GM12878 (cell line): ENCODE results near the gene LETM1. TPM values are rescaled to one million over a fixed set of nuclear protein-coding genes. Genes with fewer than 3 reads are reported as not detected.
A peak's percentile ranks its signal among the peaks of the same experiment; 100 is the strongest.

ENCODE experiments used
- ATAC-seq: fragments of 200-7000 bp; cut with Tn5 transposase; 3 replicates; pipeline ENCODE4 v1.9.1; 2020; ENCODE audit warnings: mild to moderate bottlenecking, moderate library complexity
- BruUV-seq: library from RNA; stranded (reverse); fragments of 400-500 nt; replicated peaks from 2 replicates; lab custom pipeline; 2021; lab: Mats Ljungman, UMichigan
- CTCF ChIA-PET: fragments of 300-600 bp; sonication (Branson Sonifier 250); formaldehyde crosslinking; extraction: SDS; loops from one replicate; lab custom pipeline; 2021; ENCODE audit warnings: inconsistent platforms; lab: Yijun Ruan, JAX
- POLR2A ChIA-PET: fragments of 350-600 bp; formaldehyde crosslinking; extraction: SDS; loops from one replicate; lab custom pipeline; 2021; ENCODE audit warnings: inconsistent platforms; lab: Charles Lee
- RAD21 ChIA-PET: fragments of 300-600 bp; sonication (Branson Sonifier 250); formaldehyde crosslinking; loops from one replicate; lab custom pipeline; 2023; ENCODE audit warnings: antibody characterized with exemption; ENCODE audit not compliant: unreplicated experiment; lab: Charles Lee
- SMC1A ChIA-PET: fragments of 300-600 bp; sonication (Branson Sonifier 250); formaldehyde crosslinking; loops from one replicate; lab custom pipeline; 2023; ENCODE audit not compliant: unreplicated experiment, uncharacterized antibody; lab: Charles Lee
- DNase-seq: peaks from one replicate; pipeline ENCODE4 v3.0.0-alpha.2; 2011; ENCODE audit warnings: low read depth, low spot score
- FAIRE-seq: peaks from 3 replicates; lab custom pipeline; 2011; peaks lifted over from hg19 to GRCh38; lab: Jason Lieb, UNC
- H2AFZ ChIP-seq: 2 replicates; pipeline ENCODE4 v1.6.0; 2011; ENCODE audit warnings: low read depth, low read length, control low read depth; ENCODE audit not compliant: control insufficient read depth
- H3K27ac ChIP-seq: 2 replicates; pipeline ENCODE4 v1.5.1; 2011; ENCODE audit warnings: control low read depth; ENCODE audit not compliant: control insufficient read depth, insufficient read depth
- H3K27me3 ChIP-seq, 2 experiments: replicated peaks in 1 of 2; 2 replicates each; pipeline versions ENCODE4 v1.6.0 to v1.6.1; 2011; ENCODE audit warnings: low read length in 1 of 2; ENCODE audit not compliant: control insufficient read depth in 2 of 2, insufficient read depth in 2 of 2
- H3K36me3 ChIP-seq, 2 experiments: 2 replicates each; pipeline ENCODE4 v1.5.1; 2011; ENCODE audit warnings: low read length in 1 of 2; ENCODE audit not compliant: control insufficient read depth in 2 of 2, insufficient read depth in 2 of 2
- H3K4me1 ChIP-seq: 2 replicates; pipeline ENCODE4 v1.6.1; 2011; ENCODE audit warnings: mild to moderate bottlenecking, low read length, moderate library complexity, mixed read lengths; ENCODE audit not compliant: control insufficient read depth, insufficient read depth
- H3K4me2 ChIP-seq: 2 replicates; pipeline ENCODE4 v1.6.0; 2011; ENCODE audit warnings: control low read depth; ENCODE audit not compliant: control insufficient read depth, insufficient read depth
- H3K4me3 ChIP-seq: fragments of 200-600 bp; sonication (generic); 2 replicates; pipeline ENCODE4 v1.5.1; 2016
- H3K79me2 ChIP-seq: 2 replicates; pipeline ENCODE4 v1.6.0; 2011; ENCODE audit warnings: low read length; ENCODE audit not compliant: control insufficient read depth, insufficient read depth
- H3K9ac ChIP-seq: 2 replicates; pipeline ENCODE4 v1.8.0; 2011; ENCODE audit warnings: low read length, control low read depth, mixed read lengths; ENCODE audit not compliant: control insufficient read depth, insufficient read depth
- H3K9me3 ChIP-seq: replicated peaks from 3 replicates; pipeline ENCODE4 v1.5.1; 2011; ENCODE audit warnings: mild to moderate bottlenecking, low read length; ENCODE audit not compliant: control insufficient read depth, insufficient read depth
- H4K20me1 ChIP-seq: 2 replicates; pipeline ENCODE4 v1.6.0; 2011; ENCODE audit not compliant: control insufficient read depth, insufficient read depth
- EGR1 ChIP-seq, 2 experiments: IDR thresholded peaks; 1 replicate in 1 of 2; 2 replicates in 1 of 2; pipeline ENCODE4 v1.6.1; 2011 to 2012; ENCODE audit warnings: low read depth in 2 of 2, low read length in 2 of 2, borderline replicate concordance in 1 of 2, mild to moderate bottlenecking in 1 of 2, moderate library complexity in 1 of 2
- HDAC2 ChIP-seq: fragments of 200-600 bp; sonication (generic); IDR thresholded peaks from 2 replicates; pipeline ENCODE4 v1.6.1; 2017
- HDAC6 ChIP-seq: fragments of 200-600 bp; sonication (generic); IDR thresholded peaks from one replicate; pipeline ENCODE4 v1.8.0; 2017; ENCODE audit warnings: antibody characterized with exemption; ENCODE audit not compliant: unreplicated experiment
- NFYA ChIP-seq: IDR thresholded peaks from 2 replicates; pipeline ENCODE4 v1.6.1; 2011; ENCODE audit warnings: low read depth, mild to moderate bottlenecking, low read length, improper control_type of control experiment, borderline replicate concordance
- NR2F1 ChIP-seq: fragments of 450-650 bp; conservative IDR thresholded peaks from 2 replicates; pipeline ENCODE4 v1.6.1; 2017; ENCODE audit warnings: mild to moderate bottlenecking
- RCOR1 ChIP-seq: conservative IDR thresholded peaks from 2 replicates; pipeline ENCODE4 v1.6.1; 2012; ENCODE audit warnings: low read depth, low read length, improper control_type of control experiment
- RUNX3 ChIP-seq: IDR thresholded peaks from 2 replicates; pipeline ENCODE4 v1.6.1; 2012; ENCODE audit warnings: low read length, inconsistent platforms
- ZNF207 ChIP-seq: fragments of 450-650 bp; IDR thresholded peaks from 2 replicates; pipeline ENCODE4 v1.6.1; 2014; ENCODE audit warnings: antibody characterized with exemption, mild to moderate bottlenecking, borderline replicate concordance
- ZNF592 ChIP-seq: fragments of 450-650 bp; IDR thresholded peaks from 2 replicates; pipeline ENCODE4 v1.6.1; 2017; ENCODE audit warnings: mild to moderate bottlenecking, moderate library complexity
- WGBS: methylation state at CpG from one replicate; pipeline ENCODE4 v1.1.6; 2016; ENCODE audit warnings: low lambda C conversion rate; ENCODE audit not compliant: insufficient replicate concordance, insufficient coverage; ENCODE audit errors: missing lambda C conversion rate; 5-methylcytosine and 5-hydroxymethylcytosine counted together
- in situ Hi-C: fragments of 300-500 bp; cut with MboI; formaldehyde crosslinking; loops from 9 replicates; pipeline ENCODE4 v1.14.3; 2018; ENCODE audit warnings: mixed read lengths
- intact Hi-C: fragments of 100-400 bp; cut with micrococcal nuclease; formaldehyde crosslinking; loops from one replicate; pipeline ENCODE4 v1.14.2; 2022; ENCODE audit not compliant: unreplicated experiment
- polyA plus RNA-seq, 11 experiments: library from polyadenylated mRNA; depleted of rRNA in 4 of 11; unstranded in 6 of 11; stranded (reverse) in 5 of 11; fragments of >200 nt; fragmentation: Nextera tagmentation in 4 of 11; fragmentation: Illumina TruSeq in 1 of 11; extraction: Ambion mirVana in 4 of 11; extraction: Trizol in 1 of 11; gene quantifications; 1 replicate in 1 of 11; 2 replicates in 10 of 11; pipeline versions ENCODE4 v1.2.1 to v1.2.3, GENCODE V29; 2011 to 2016; ENCODE audit warnings: inconsistent platforms in 2 of 11, missing spikeins in 2 of 11, low read depth in 1 of 11
- total RNA-seq, 4 experiments: library from RNA; depleted of rRNA in 3 of 4; stranded (reverse); fragments of >200 nt in 3 of 4; fragmentation: Illumina TruSeq in 1 of 4; extraction: Trizol in 1 of 4; gene quantifications; 2 replicates each; pipeline versions ENCODE4 v1.2.1 to v1.2.3, GENCODE V29; 2013 to 2021

The LETM1 gene
- total and polyA plus RNA-seq, 10 of the 15 experiments (the other 5 are each of a cell fraction or from before 2014, with no cell fraction given), result 2.6 to 65.2 (median 30.2) TPM

GRCh38 chr4:1792832-1793495 lies 63.0 kb downstream of the LETM1 start, which contains the start of gene FGFR3:
Gene FGFR3, plus strand, starts transcription at chr4:1793293. Its CDS starts 642 bp downstream, at chr4:1793935.
- POLR2A ChIA-PET, result no interaction called here
- ATAC-seq, result peak; percentile 71
- H3K4me2 ChIP-seq, result peak within 1 kb of the TSS; percentile 60; the same call in 1 of the 2 replicates
- TF ChIP-seq EGR1 (IDR thresholded peaks at IDR 0.05; ENCODE audit: borderline replicate concordance in 1 of 2, low read depth in 2 of 2, low read length in 2 of 2) (peak in 1 of 2 experiments; percentile 91; a peak in 2 of 3 replicates), ZNF207 (no peak)
- TF ChIP-seq, all 136 proteins: peak for 1
- Histone ChIP-seq H3K27me3 (peaks cover 8 to 12% of the 10 kb centered on the region in 2 experiments), H4K20me1 (no peaks in the 10 kb centered on the region), H3K9me3 (no peaks in the 10 kb centered on the region), H2AFZ (0 out of 2 replicates have a peak within 1 kb of the TSS, but pooled peaks have one; percentile 17), H3K4me3 (no peak within 1 kb of the TSS), H3K36me3 (no peaks in the 10 kb centered on the region), H3K9ac (no peak within 1 kb of the TSS), H3K79me2 (no peaks in the 10 kb centered on the region), H3K4me1 (no peaks in the 10 kb centered on the region), H3K27ac (no peak within 1 kb of the TSS)
- in situ Hi-C loops, result no loop called here
- 6% methylated on average over 21 of the region's 95 CpGs for WGBS
- DNase-seq, result no peak
- no peak for FAIRE-seq
- SMC1A ChIA-PET, result no interaction called here
- BruUV-seq, result no TSS peak
- CTCF ChIA-PET, result no interaction called here
- RAD21 ChIA-PET, result no interaction called here
- intact Hi-C loops, result no loop called here

GRCh38 chr4:1792158-1792831 lies 63.7 kb downstream of the LETM1 start:
- Histone ChIP-seq H3K4me2 (no peak overlapping the region), H3K36me3 (no peaks in the 10 kb centered on the region), H3K9ac (no peak overlapping the region), H2AFZ (no peak overlapping the region), H3K27ac (no peak overlapping the region), H3K27me3 (peaks cover 8 to 12% of the 10 kb centered on the region in 2 experiments), H3K9me3 (no peaks in the 10 kb centered on the region), H3K79me2 (no peaks in the 10 kb centered on the region), H4K20me1 (no peaks in the 10 kb centered on the region), H3K4me1 (no peaks in the 10 kb centered on the region), H3K4me3 (no peak overlapping the region)
- DNase-seq (no peak), ATAC-seq (no peak), FAIRE-seq (no peak)
- 41% methylated on average over 23 of the region's 29 CpGs for WGBS
- in situ Hi-C loops, result no loop called here
- CTCF ChIA-PET, result interaction anchor here (1.3 kb wide), 1 partner anchor 47 kb away, joined by 3 read pairs; no protein-coding TSS in a partner anchor
- SMC1A ChIA-PET, result no interaction called here
- RAD21 ChIA-PET, result no interaction called here
- BruUV-seq, result no TSS peak
- POLR2A ChIA-PET, result no interaction called here
- intact Hi-C loops, result no loop called here
- TF ChIP-seq HDAC2 (no peak), HDAC6 (no peak), NR2F1 (no peak), NFYA (no peak), RCOR1 (no peak), ZNF592 (no peak), RUNX3 (no peak)
